ENCODE results near the gene ATRNL1.

DNA sequence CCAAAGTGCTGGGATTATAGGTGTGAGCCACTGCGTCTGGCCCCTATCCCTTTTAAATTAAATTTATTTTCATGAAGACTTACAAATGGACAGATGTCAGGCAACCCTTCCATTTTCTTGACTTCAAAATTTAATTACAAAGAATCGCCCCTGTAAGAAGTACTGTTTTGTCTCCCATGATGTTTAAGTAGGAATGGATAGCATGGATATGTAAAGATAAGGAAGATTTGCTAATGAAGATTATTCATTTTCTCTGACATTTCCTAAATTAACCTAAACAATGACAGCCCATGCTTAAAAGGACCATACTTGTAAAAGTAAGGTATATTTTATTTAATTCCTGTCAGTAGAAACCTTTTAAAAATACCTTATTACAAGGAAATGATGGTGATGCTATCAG is 627.0 kb downstream of the ATRNL1 start:
- TF ChIP-seq EZH2 (IDR thresholded peaks at IDR 0.05; ENCODE audit: insufficient read depth, poor library complexity, severe bottlenecking) (no peak), EZH2phosphoT487 (IDR thresholded peaks at IDR 0.05; ENCODE audit: insufficient read depth, low read depth) (no peak)
